A549 (cell line): Measurements from ENCODE around the gene ASXL2. TPM values are rescaled to one million over a fixed set of nuclear protein-coding genes. Genes with fewer than 3 reads are reported as not detected.

Experiments used
- ATAC-seq, 2 experiments: fragments of 200-7000 bp in 1 of 2; fragments of >200 bp in 1 of 2; cut with Nextera tagmentation in 1 of 2; cut with Tn5 transposase in 1 of 2; 3 replicates each; pipeline versions ENCODE4 v1.8.0 to v1.9.1; 2018 to 2020; ENCODE audit warnings: mild to moderate bottlenecking in 1 of 2, moderate library complexity in 1 of 2
- CTCF ChIA-PET: fragments of 300-600 bp; sonication (Branson Sonifier 250); formaldehyde crosslinking; extraction: SDS; loops from one replicate; lab custom pipeline; 2021; ENCODE audit warnings: antibody characterized with exemption, inconsistent platforms; lab: Yijun Ruan, JAX
- POLR2A ChIA-PET: fragments of 350-600 bp; formaldehyde crosslinking; extraction: SDS; loops from one replicate; lab custom pipeline; 2021; ENCODE audit warnings: antibody characterized with exemption, inconsistent platforms; lab: Yijun Ruan, JAX
- DNase-seq, 2 experiments: peaks; one replicate each; pipeline versions ENCODE4 v3.0.0 to v3.0.0-alpha.2; 2011 to 2016; ENCODE audit warnings: low read depth in 1 of 2, low spot score in 1 of 2
- FAIRE-seq: peaks from 2 replicates; lab custom pipeline; 2011; peaks lifted over from hg19 to GRCh38; lab: Jason Lieb, UNC
- H3K27ac ChIP-seq, 2 experiments: fragments of >200 bp; sonication (Bioruptor Twin); formaldehyde crosslinking; 3 replicates each; pipeline ENCODE4 v1.5.1; 2016 to 2017
- H3K4me1 ChIP-seq: fragments of >200 bp; sonication (Bioruptor Twin); formaldehyde crosslinking; 3 replicates; pipeline ENCODE4 v1.6.1; 2016
- H3K4me2 ChIP-seq: fragments of >200 bp; sonication (Bioruptor Twin); formaldehyde crosslinking; 3 replicates; pipeline ENCODE4 v1.6.1; 2016
- H3K4me3 ChIP-seq: fragments of >200 bp; sonication (Bioruptor Twin); formaldehyde crosslinking; 3 replicates; pipeline ENCODE4 v1.5.1; 2016
- H3K9me3 ChIP-seq: fragments of >200 bp; sonication (Bioruptor Twin); formaldehyde crosslinking; 3 replicates; pipeline ENCODE4 v1.6.1; 2016
- ATOH8 ChIP-seq: fragments of 250-450 bp; sonication (Bioruptor Pico); IDR thresholded peaks from 2 replicates; pipeline ENCODE4 v1.5.0; 2020; ENCODE audit warnings: low read depth, mild to moderate bottlenecking, moderate library complexity
- BCL3 ChIP-seq: fragments of >200 bp; sonication (Bioruptor Twin); formaldehyde crosslinking; IDR thresholded peaks from 3 replicates; pipeline ENCODE4 v1.6.1; 2016
- CBX2 ChIP-seq: fragments of 200-600 bp; sonication (generic); IDR thresholded peaks from 2 replicates; pipeline ENCODE4 v1.6.1; 2016; ENCODE audit warnings: low read depth, mild to moderate bottlenecking, borderline replicate concordance
- EHF ChIP-seq: fragments of 250-450 bp; sonication (Bioruptor Pico); IDR thresholded peaks from 2 replicates; pipeline ENCODE4 v1.5.0; 2020; ENCODE audit warnings: mild to moderate bottlenecking
- ESRRA ChIP-seq: fragments of 150-350 bp; IDR thresholded peaks from 2 replicates; pipeline ENCODE4 v1.6.1; 2014; ENCODE audit warnings: mild to moderate bottlenecking, low read length, borderline replicate concordance
- FOSL2 ChIP-seq, 2 experiments: fragments of 450-650 bp in 1 of 2; fragments of >200 bp in 1 of 2; sonication (Bioruptor Twin) in 1 of 2; formaldehyde crosslinking; IDR thresholded peaks; 2 replicates each; pipeline versions ENCODE4 v1.5.0 to v1.6.1; 2016 to 2020; ENCODE audit warnings: mild to moderate bottlenecking in 1 of 2, moderate library complexity in 1 of 2
- FOXS1 ChIP-seq: fragments of 250-450 bp; sonication (Bioruptor Pico); IDR thresholded peaks from 2 replicates; pipeline ENCODE4 v1.5.0; 2020; ENCODE audit warnings: mild to moderate bottlenecking, moderate library complexity
- GATA3 ChIP-seq: IDR thresholded peaks from 2 replicates; pipeline ENCODE4 v1.6.1; 2012; ENCODE audit warnings: borderline replicate concordance
- HDAC2 ChIP-seq: fragments of 200-600 bp; sonication (generic); IDR thresholded peaks from 2 replicates; pipeline ENCODE4 v1.6.1; 2016
- HEYL ChIP-seq: fragments of 250-450 bp; sonication (Bioruptor Pico); IDR thresholded peaks from 2 replicates; pipeline ENCODE4 v1.8.0; 2021; ENCODE audit warnings: mild to moderate bottlenecking, moderate library complexity
- JUN ChIP-seq, 2 experiments: fragments of >200 bp; sonication (Bioruptor Twin); formaldehyde crosslinking; IDR thresholded peaks; 2 replicates in 1 of 2; 3 replicates in 1 of 2; pipeline ENCODE4 v1.6.1; 2016 to 2017
- MYC ChIP-seq: IDR thresholded peaks from 2 replicates; pipeline ENCODE4 v1.6.1; 2012; ENCODE audit warnings: mild to moderate bottlenecking, inconsistent platforms, low read length, improper control_type of control experiment, borderline replicate concordance
- POLR2A ChIP-seq: IDR thresholded peaks from 2 replicates; pipeline ENCODE4 v1.6.1; 2012; ENCODE audit warnings: mild to moderate bottlenecking, low read length
- REST ChIP-seq: fragments of 200-600 bp; sonication (generic); IDR thresholded peaks from 2 replicates; pipeline ENCODE4 v1.6.1; 2016; ENCODE audit warnings: antibody characterized with exemption, mild to moderate bottlenecking, moderate library complexity
- RFX5 ChIP-seq: fragments of 450-650 bp; IDR thresholded peaks from 2 replicates; pipeline ENCODE4 v1.7.1; 2014; ENCODE audit warnings: antibody characterized with exemption, mild to moderate bottlenecking, moderate library complexity
- RNF2 ChIP-seq: fragments of 200-600 bp; sonication (generic); IDR thresholded peaks from 2 replicates; pipeline ENCODE4 v1.6.1; 2016; ENCODE audit warnings: low read depth, mild to moderate bottlenecking, antibody characterized with exemption, moderate library complexity, borderline replicate concordance
- TP53 ChIP-seq: fragments of 250-450 bp; sonication (Bioruptor Pico); IDR thresholded peaks from 2 replicates; pipeline ENCODE4 v1.5.0; 2021; ENCODE audit warnings: mild to moderate bottlenecking, moderate library complexity
- USF2 ChIP-seq: fragments of 450-650 bp; IDR thresholded peaks from 2 replicates; pipeline ENCODE4 v1.6.1; 2014; ENCODE audit warnings: antibody characterized with exemption
- ZNF302 ChIP-seq: fragments of 250-450 bp; sonication (Bioruptor Pico); IDR thresholded peaks from 2 replicates; pipeline ENCODE4 v1.9.0; 2021; ENCODE audit warnings: inconsistent platforms, mild to moderate bottlenecking, moderate library complexity
- ZSCAN20 ChIP-seq: fragments of 250-450 bp; sonication (Bioruptor Pico); IDR thresholded peaks from 2 replicates; pipeline ENCODE4 v1.8.0; 2022; ENCODE audit warnings: mild to moderate bottlenecking, moderate library complexity
- WGBS: methylation state at CpG from one replicate; pipeline ENCODE4 v1.1.6; 2017; ENCODE audit errors: missing lambda C conversion rate; 5-methylcytosine and 5-hydroxymethylcytosine counted together
- polyA plus RNA-seq, 4 experiments: library from polyadenylated mRNA; depleted of rRNA in 3 of 4; stranded (reverse); fragments of >200 nt; fragmentation: RNase III in 1 of 4; extraction: RNeasy Plus Mini Kit Qiagen cat#74134 plus additional on column Dnase treatment in 1 of 4; gene quantifications; 2 replicates in 3 of 4; 3 replicates in 1 of 4; pipeline ENCODE4 v1.2.3, GENCODE V29; 2011 to 2017

The ASXL2 gene
- polyA plus RNA-seq, 2 of the 4 experiments (the other 2 are of a cell fraction) = 10.3 to 26.4 TPM

- H3K27ac ChIP-seq = no peak overlapping the region
- no peak for TF ChIP-seq FOSL2 (IDR thresholded peaks at IDR 0.05)
- TF ChIP-seq FOSL2 (CRISPR knock-in tag; IDR thresholded peaks at IDR 0.05) = peak; percentile 10; the same call in 1 of the 2 replicates
- TF ChIP-seq ESRRA = no peak
- TF ChIP-seq, all 56 proteins: peak for 1
- ChIA-PET CTCF (interaction anchor here (0.7 to 8.0 kb wide), 6 partner anchors 9 to 83 kb away, joined by 3 to 80 read pairs (median 5); no protein-coding TSS in a partner anchor), POLR2A (no interaction called here)
- Histone ChIP-seq H3K4me1 (0 out of 3 replicates have a peak, but pooled peaks cover 4% of the 10 kb centered on the region), H3K4me3 (no peak overlapping the region), H3K9me3 (no peaks in the 10 kb centered on the region), H3K4me2 (0 out of 3 replicates have a peak overlapping the region, but pooled peaks have one; percentile 10)
- WGBS = 0% methylated on average over 1 of the region's 1 CpG
- DNase-seq = peak in 1 of 2 experiments; percentile 33
- ATAC-seq = peak; percentile 33 to 39; a peak in 3 of 6 replicates
- FAIRE-seq = no peak
These were observed 188.2 kb downstream of the ASXL2 start for GRCh38 chr2:25690058-25690457.

GRCh38 chr2:25688236-25688635 is 190.1 kb downstream of the ASXL2 start:
- Histone ChIP-seq H3K4me1 (0 out of 3 replicates have a peak, but pooled peaks cover 4% of the 10 kb centered on the region), H3K4me2 (no peak overlapping the region), H3K27ac (no peak overlapping the region), H3K4me3 (no peak overlapping the region), H3K9me3 (no peaks in the 10 kb centered on the region)
- WGBS = 78% methylated on average over 6 of the region's 6 CpGs
- FAIRE-seq = no peak
- DNase-seq = no peak
- TF ChIP-seq MYC (no peak), FOSL2 (IDR thresholded peaks at IDR 0.05) (no peak), FOSL2 (CRISPR knock-in tag; IDR thresholded peaks at IDR 0.05) (no peak), ZSCAN20 (CRISPR knock-in tag) (no peak), RFX5 (no peak), USF2 (no peak), TP53 (no peak), ZNF302 (no peak), FOXS1 (CRISPR knock-in tag) (no peak), JUN (IDR thresholded peaks at IDR 0.05) (no peak), RNF2 (no peak), GATA3 (no peak), HDAC2 (no peak), EHF (no peak), POLR2A (no peak), ATOH8 (no peak), CBX2 (no peak), REST (no peak), HEYL (CRISPR knock-in tag) (no peak), BCL3 (no peak)
- POLR2A ChIA-PET = no interaction called here
- ATAC-seq = no peak
- CTCF ChIA-PET = interaction anchor here (0.6 to 8.0 kb wide), 4 partner anchors 12 to 458 kb away, joined by 3 to 80 read pairs (median 3); no protein-coding TSS in a partner anchor
